ENCODE data around the gene TBC1D10B. TPM values are rescaled to one million over a fixed set of nuclear protein-coding genes. Genes with fewer than 3 reads are reported as not detected.
"Not testable (repeated sequence)": the region's sequence is repeated elsewhere in the genome, so short reads cannot be mapped to it uniquely, and the experiment has no call there.

The TBC1D10B gene
- total RNA-seq, 3 donors from 2014 or later: 46.4 to 48.8 (median 47.5) TPM

DNA sequence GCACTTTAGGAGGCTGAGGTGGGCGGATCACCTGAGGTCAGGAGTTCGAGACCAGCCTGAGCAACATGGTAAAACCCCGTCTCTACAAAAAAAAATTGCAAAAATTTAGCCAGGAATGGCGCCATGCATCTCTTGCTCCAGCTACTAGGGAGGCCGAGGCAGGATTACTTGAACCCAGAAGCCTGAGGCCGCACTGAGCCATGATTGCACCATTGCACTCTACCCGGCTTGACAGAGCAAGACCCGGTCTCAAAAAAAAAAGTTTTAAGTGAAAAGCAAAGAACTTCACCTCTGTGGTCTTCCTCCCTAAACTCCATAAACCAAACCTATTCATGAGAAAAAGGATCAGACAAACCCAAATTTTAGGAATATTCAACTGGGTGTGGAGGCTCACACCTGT lies 22.2 kb downstream of the TBC1D10B start:
- TF ChIP-seq, protein P1, sequence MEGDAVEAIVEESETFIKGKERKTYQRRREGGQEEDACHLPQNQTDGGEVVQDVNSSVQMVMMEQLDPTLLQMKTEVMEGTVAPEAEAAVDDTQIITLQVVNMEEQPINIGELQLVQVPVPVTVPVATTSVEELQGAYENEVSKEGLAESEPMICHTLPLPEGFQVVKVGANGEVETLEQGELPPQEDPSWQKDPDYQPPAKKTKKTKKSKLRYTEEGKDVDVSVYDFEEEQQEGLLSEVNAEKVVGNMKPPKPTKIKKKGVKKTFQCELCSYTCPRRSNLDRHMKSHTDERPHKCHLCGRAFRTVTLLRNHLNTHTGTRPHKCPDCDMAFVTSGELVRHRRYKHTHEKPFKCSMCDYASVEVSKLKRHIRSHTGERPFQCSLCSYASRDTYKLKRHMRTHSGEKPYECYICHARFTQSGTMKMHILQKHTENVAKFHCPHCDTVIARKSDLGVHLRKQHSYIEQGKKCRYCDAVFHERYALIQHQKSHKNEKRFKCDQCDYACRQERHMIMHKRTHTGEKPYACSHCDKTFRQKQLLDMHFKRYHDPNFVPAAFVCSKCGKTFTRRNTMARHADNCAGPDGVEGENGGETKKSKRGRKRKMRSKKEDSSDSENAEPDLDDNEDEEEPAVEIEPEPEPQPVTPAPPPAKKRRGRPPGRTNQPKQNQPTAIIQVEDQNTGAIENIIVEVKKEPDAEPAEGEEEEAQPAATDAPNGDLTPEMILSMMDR (IDR thresholded peaks at IDR 0.05): no peak
- Histone ChIP-seq H3K36me3 (ENCODE audit: low read depth) (peaks cover 6% of the 10 kb centered on the region), H3K4me3 (no peak overlapping the region), H3K4me1 (ENCODE audit: low read depth) (no peaks in the 10 kb centered on the region), H3K9me3 (no peaks in the 10 kb centered on the region)
- ATAC-seq (no peak), DNase-seq (peak in 1 of 3 donors; percentile 7)
- intact Hi-C loops (cut with DNase I, micrococcal nuclease): no loop called here

DNA sequence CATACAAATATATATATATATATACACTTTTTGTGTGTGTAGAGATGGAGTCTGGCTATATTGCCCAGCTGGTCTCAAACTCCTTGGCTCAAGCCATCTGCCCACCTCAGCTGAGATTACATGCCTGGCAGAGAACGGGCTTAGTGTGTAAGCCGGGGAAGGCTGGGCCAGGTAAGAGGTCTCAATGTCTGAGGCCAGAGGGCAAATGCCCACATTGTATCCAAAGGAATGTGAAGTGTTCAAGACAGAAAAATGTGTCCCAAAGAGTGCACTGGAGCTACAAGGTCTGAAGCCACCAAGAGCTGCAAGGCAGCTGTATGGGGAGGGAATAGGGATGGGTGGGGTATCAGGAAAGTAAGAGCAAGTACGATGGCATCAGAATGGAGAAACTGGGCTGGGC lies 24.0 kb downstream of the TBC1D10B start:
- TF ChIP-seq, protein P1 (IDR thresholded peaks at IDR 0.05): no peak
- DNase-seq: peak in 1 of 3 donors; percentile 4
- H3K9me3 ChIP-seq: no peaks in the 10 kb centered on the region
- intact Hi-C loops (cut with DNase I, micrococcal nuclease): no loop called here
- ATAC-seq: no peak
- H3K36me3 ChIP-seq (ENCODE audit: low read depth): no peaks in the 10 kb centered on the region
- no peak overlapping the region for H3K4me3 ChIP-seq
- H3K4me1 ChIP-seq (ENCODE audit: low read depth): no peaks in the 10 kb centered on the region

DNA sequence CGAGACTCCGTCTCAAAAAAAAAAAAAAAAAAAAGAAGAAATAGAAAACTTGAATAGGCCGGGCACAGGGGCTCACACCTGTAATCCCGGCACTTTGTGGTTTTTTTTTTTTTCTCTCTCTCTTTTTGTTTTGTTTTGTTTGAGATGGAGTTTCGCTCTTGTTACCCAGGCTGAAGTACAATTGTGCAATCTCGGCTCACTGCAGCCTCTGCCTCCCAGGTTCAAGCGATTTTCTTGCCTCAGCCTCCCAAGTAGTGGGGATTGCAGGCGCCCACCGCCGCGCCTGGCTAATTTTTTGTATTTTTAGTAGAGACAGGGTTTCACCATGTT lies 26.8 kb downstream of the TBC1D10B start:
- H3K4me3 ChIP-seq; H3K36me3 ChIP-seq (ENCODE audit: low read depth); intact Hi-C loops (cut with DNase I, micrococcal nuclease); DNase-seq; H3K9me3 ChIP-seq; ATAC-seq; H3K4me1 ChIP-seq (ENCODE audit: low read depth): not testable (repeated sequence)

DNA sequence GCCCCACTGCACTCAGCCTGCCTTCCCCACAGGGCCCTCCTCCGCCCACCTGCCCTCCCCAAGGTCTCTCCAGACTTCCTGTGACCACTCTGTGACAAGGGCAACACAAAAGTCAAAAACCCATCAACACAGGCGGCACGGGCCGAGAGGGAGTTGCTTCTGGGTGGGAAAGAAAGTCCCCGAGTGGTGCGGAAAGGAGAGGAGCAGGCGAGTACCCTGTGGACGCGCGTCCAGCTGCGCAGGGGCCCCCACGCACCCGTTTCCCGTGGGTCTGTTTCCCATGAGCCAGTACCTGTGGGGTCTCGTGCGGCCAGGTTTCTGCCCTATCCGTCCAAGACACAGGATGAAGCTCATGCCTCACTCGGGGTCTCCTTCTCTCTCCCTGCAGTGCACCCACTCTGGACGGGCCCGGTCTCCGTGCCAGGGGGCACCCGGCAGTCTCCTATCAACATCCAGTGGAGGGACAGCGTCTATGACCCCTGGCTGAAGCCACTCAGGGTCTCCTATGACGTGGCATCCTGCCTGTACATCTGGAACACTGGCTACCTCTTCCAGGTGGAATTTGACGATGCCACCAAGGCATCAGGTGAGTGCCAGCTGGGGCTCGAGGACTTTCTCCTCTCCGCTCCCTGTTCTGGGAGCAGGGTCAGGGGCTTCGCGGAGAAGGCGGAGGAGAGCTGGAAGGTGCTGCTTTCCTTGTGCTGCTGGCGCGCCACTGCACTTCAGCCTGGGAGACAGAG lies 27.4 kb downstream of the TBC1D10B start:
- no peaks in the 10 kb centered on the region for H3K36me3 ChIP-seq (ENCODE audit: low read depth)
- TF ChIP-seq, protein P1 (IDR thresholded peaks at IDR 0.05): no peak
- intact Hi-C loops (cut with DNase I, micrococcal nuclease): no loop called here
- no peaks in the 10 kb centered on the region for H3K4me1 ChIP-seq (ENCODE audit: low read depth)
- H3K9me3 ChIP-seq: no peaks in the 10 kb centered on the region
- no peak overlapping the region for H3K4me3 ChIP-seq
- no peak for DNase-seq
- no peak for ATAC-seq

DNA sequence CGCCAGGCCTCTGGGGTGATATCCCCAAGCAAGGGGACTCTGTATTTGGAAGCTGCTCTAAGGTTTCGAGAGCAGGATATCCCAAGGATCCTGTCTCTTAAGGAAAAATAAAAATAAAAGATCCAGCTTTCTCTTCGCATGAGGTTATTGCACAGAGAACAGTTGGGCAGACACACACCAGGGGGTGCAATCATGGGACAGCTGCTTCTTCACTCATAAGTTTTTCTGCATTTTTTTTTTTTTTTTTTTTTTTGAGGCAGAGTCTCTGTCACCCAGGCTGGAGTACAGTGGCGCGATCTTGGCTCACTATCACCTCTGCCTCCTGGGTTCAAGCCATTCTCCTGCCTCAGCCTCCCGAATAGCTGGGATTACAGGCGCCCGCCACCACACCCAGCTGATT lies 28.3 kb downstream of the TBC1D10B start:
- ATAC-seq; H3K36me3 ChIP-seq (ENCODE audit: low read depth); H3K4me1 ChIP-seq (ENCODE audit: low read depth); H3K4me3 ChIP-seq; H3K9me3 ChIP-seq; DNase-seq; intact Hi-C loops (cut with DNase I, micrococcal nuclease): not testable (repeated sequence)

DNA sequence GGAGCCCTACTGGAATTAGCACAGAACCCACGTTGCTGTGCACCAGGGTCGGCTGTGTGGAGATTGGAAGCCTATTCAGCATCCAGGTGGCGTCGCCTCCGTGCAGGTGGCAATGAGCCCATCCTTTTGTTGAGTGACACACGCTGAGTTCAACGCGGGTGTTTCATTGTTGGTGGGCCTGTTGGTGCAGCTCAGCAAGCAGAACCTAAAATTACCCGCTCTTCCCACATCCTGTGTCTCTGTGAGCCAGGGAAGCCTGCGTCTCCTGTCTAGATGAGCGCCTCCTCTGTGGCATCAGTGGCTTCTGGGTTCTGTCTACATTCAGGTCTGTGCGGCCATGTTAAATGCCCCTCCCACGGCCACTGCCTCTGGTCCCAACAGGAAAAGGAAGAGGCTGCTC lies 29.7 kb downstream of the TBC1D10B start:
- DNase-seq (no peak), ATAC-seq (no peak)
- H3K4me1 ChIP-seq (ENCODE audit: low read depth): no peaks in the 10 kb centered on the region
- H3K9me3 ChIP-seq: no peaks in the 10 kb centered on the region
- no peak overlapping the region for H3K4me3 ChIP-seq
- intact Hi-C loops (cut with DNase I, micrococcal nuclease): no loop called here
- H3K36me3 ChIP-seq (ENCODE audit: low read depth): no peaks in the 10 kb centered on the region
- TF ChIP-seq, protein P1 (IDR thresholded peaks at IDR 0.05): no peak

DNA sequence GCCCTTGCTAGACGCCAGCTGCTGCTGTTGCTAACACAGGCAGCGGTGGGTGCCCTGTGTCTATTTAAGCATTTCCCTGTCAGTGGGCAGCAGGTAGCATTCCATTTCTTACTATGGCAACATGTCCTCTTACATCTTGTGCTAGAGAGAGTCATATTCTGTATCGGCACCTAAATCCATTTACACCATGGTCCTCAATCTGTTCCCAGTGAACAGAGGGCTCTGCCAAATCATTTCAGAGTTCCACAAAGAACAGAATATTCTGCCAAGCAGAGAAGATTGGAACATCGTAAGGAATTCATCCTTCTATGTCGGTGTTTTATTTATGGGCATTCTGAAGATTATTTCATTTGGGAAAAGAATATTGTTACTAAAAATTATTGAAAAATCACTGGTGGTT lies 31.6 kb downstream of the TBC1D10B start:
- H3K36me3 ChIP-seq (ENCODE audit: low read depth); DNase-seq; H3K4me3 ChIP-seq; H3K4me1 ChIP-seq (ENCODE audit: low read depth); ATAC-seq; H3K9me3 ChIP-seq; intact Hi-C loops (cut with DNase I, micrococcal nuclease): not testable (repeated sequence)

DNA sequence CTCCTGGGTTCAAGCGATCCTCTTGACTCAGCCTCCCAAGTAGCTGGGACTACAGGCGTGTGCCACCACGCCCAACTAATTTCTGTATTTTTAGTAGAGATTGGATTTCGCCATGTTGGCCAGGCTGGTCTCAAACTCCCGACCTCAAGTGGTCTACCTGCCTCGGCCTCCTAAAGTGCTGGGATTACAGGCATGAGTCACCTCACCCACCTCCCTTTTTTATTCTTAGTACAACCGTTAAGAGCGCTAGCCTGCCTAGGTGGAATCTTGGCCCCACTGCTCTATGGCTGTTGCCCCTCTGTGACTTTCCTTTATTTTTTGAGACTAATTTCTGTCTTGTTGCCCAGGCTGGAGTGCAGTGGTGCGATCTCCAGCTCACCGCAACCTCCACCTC lies 32.3 kb downstream of the TBC1D10B start:
- H3K9me3 ChIP-seq; H3K4me3 ChIP-seq; intact Hi-C loops (cut with DNase I, micrococcal nuclease); DNase-seq; ATAC-seq; H3K4me1 ChIP-seq (ENCODE audit: low read depth); H3K36me3 ChIP-seq (ENCODE audit: low read depth): not testable (repeated sequence)

Measured in mucosa of descending colon (tissue), 3 donors.